Kidney (tissue), 14 donors: ENCODE data around the gene ABHD3. TPM values are rescaled to one million over a fixed set of nuclear protein-coding genes. Genes with fewer than 3 reads are reported as not detected.
A peak's percentile ranks its signal among the peaks of the same experiment; 100 is the strongest.
"Not testable (repeated sequence)": the region's sequence is repeated elsewhere in the genome, so short reads cannot be mapped to it uniquely, and the experiment has no call there.

ENCODE experiments used
- DNase-seq, 5 donors: peaks; one replicate each; pipeline ENCODE4 v3.0.0-alpha.2; 2013 to 2020
- FAIRE-seq: peaks from 2 replicates; lab custom pipeline; 2012; peaks lifted over from hg19 to GRCh38; lab: Jason Lieb, UNC
- H3K27ac ChIP-seq, 2 donors: one replicate each; pipeline ENCODE4 v1.7.0; 2013; ENCODE audit warnings: low read depth in 2 of 2, low read length in 2 of 2, inconsistent platforms in 1 of 2
- H3K27me3 ChIP-seq: one replicate; pipeline ENCODE4 v1.7.1; 2013; ENCODE audit warnings: low read length, inconsistent platforms; ENCODE audit not compliant: control insufficient read depth, insufficient read depth
- H3K36me3 ChIP-seq, 3 donors: one replicate each; pipeline versions ENCODE4 v1.7.0 to v1.7.1; 2013; ENCODE audit warnings: low read length in 3 of 3, control low read depth in 1 of 3, inconsistent platforms in 1 of 3; ENCODE audit not compliant: insufficient read depth in 3 of 3, control insufficient read depth in 2 of 3
- H3K4me1 ChIP-seq, 3 donors: one replicate each; pipeline versions ENCODE4 v1.7.0 to v1.7.1; 2013; ENCODE audit warnings: low read length in 3 of 3, inconsistent platforms in 1 of 3, low read depth in 1 of 3; ENCODE audit not compliant: control insufficient read depth in 2 of 3, insufficient read depth in 2 of 3
- H3K4me3 ChIP-seq, 3 donors: one replicate each; pipeline versions ENCODE4 v1.7.0 to v1.8.1; 2013; ENCODE audit warnings: low read length in 3 of 3, control low read depth in 1 of 3, inconsistent platforms in 1 of 3
- H3K9ac ChIP-seq, 3 donors: one replicate each; pipeline versions ENCODE4 v1.7.0 to v1.7.1; 2013; ENCODE audit warnings: low read length in 3 of 3, control low read depth in 1 of 3, inconsistent platforms in 1 of 3
- H3K9me3 ChIP-seq, 3 donors: one replicate each; pipeline versions ENCODE4 v1.7.0 to v1.7.1; 2013; ENCODE audit warnings: low read length in 3 of 3, control low read depth in 1 of 3, inconsistent platforms in 1 of 3; ENCODE audit not compliant: control insufficient read depth in 2 of 3, insufficient read depth in 1 of 3
- intact Hi-C: fragments of 100-400 bp; cut with DNase I; formaldehyde crosslinking; loops from one replicate; pipeline ENCODE4 v1.11.1; 2022
- polyA plus RNA-seq: library from polyadenylated mRNA; stranded (reverse); fragments of 350-450 nt; fragmentation: Illumina TruSeq; extraction: RNeasy Lipid Tissue Mini Kit (QIAGEN cat#74804); gene quantifications from one replicate; pipeline ENCODE4 v1.2.3, GENCODE V29; 2014; ENCODE audit warnings: low read depth, low replicate concordance; ENCODE audit not compliant: insufficient read depth
- total RNA-seq: library from RNA; stranded (reverse); fragmentation: NEBNext Ultra II Directional; extraction: Animal tissue kit (Norgen Biotek cat#: 25700); gene quantifications from one replicate; pipeline ENCODE4 v1.2.1, GENCODE V29; 2021
- TF ChIP-seq, protein P1 (sequence below): IDR thresholded peaks from 3 replicates; pipeline ENCODE4 v1.5.1; 2012; ENCODE audit warnings: mild to moderate bottlenecking, moderate library complexity, borderline replicate concordance; ENCODE audit not compliant: insufficient read depth; ENCODE audit errors: extremely low read depth
- donor health status: control.
- donor health status: control.
- donor health status: control.
- donor health status: control.
- donor health status: control.
- donor health status: DM: yes; HTN: yes; CAD: no.
- donor health status: Normal renal cell carcinoma (clear cell type).

The ABHD3 gene
- total and polyA plus RNA-seq, 2 donors from 2014 or later, result 13.1 to 18.9 TPM

DNA sequence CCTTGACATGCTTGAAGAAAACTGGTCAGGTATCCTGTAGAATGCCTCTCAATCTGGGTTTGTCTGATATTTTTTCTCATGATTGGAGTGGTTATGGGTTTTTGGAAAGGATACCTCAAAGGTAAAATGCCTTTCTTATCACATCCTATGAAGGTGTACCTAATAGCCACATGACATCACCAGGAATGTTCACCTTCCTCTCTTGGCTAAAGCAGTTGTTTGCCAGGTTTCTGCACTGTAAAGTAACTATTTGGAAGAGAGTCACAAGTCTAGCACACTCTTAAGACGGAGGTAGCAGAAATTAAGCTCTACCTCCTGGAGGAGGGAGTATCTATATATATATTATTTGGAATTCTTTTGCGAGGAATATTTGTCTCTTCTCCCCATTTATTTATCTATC lies 18.1 kb upstream of the ABHD3 start:
- intact Hi-C loops, result no loop called here
- Histone ChIP-seq H3K4me3 (no peak overlapping the region), H3K9me3 (no peaks in the 10 kb centered on the region), H3K27ac (no peak overlapping the region), H3K36me3 (no peaks in the 10 kb centered on the region), H3K27me3 (no peaks in the 10 kb centered on the region), H3K9ac (no peak overlapping the region), H3K4me1 (no peaks in the 10 kb centered on the region)
- DNase-seq (no peak), FAIRE-seq (no peak)
- TF ChIP-seq, protein P1, sequence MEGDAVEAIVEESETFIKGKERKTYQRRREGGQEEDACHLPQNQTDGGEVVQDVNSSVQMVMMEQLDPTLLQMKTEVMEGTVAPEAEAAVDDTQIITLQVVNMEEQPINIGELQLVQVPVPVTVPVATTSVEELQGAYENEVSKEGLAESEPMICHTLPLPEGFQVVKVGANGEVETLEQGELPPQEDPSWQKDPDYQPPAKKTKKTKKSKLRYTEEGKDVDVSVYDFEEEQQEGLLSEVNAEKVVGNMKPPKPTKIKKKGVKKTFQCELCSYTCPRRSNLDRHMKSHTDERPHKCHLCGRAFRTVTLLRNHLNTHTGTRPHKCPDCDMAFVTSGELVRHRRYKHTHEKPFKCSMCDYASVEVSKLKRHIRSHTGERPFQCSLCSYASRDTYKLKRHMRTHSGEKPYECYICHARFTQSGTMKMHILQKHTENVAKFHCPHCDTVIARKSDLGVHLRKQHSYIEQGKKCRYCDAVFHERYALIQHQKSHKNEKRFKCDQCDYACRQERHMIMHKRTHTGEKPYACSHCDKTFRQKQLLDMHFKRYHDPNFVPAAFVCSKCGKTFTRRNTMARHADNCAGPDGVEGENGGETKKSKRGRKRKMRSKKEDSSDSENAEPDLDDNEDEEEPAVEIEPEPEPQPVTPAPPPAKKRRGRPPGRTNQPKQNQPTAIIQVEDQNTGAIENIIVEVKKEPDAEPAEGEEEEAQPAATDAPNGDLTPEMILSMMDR, result no peak

DNA sequence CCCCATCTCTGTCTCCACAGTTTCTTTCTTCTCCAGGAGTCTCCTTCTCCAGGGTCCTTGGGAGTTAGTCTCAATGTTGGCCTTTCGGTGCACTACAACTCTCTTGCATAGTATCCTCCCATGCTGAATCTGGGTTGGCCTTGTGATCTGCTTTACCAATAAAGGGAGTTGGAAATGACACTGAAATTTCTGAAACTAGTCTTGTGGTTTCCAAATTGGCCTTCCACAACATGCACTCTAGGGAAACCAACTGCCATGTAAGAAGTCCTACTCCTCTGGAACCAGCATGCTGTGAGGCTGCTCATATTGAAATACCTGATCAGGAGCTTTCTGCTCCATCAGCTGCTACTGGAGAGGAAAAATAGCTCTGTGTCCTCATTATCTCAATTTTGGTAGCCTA lies 9.9 kb upstream of the ABHD3 start:
- Histone ChIP-seq H3K9me3 (no peaks in the 10 kb centered on the region), H3K4me3 (no peak overlapping the region), H3K4me1 (no peaks in the 10 kb centered on the region), H3K36me3 (no peaks in the 10 kb centered on the region), H3K27me3 (no peaks in the 10 kb centered on the region), H3K9ac (no peak overlapping the region), H3K27ac (no peak overlapping the region)
- DNase-seq, result no peak
- no peak for FAIRE-seq
- intact Hi-C loops, result no loop called here
- TF ChIP-seq, protein P1, result no peak

DNA sequence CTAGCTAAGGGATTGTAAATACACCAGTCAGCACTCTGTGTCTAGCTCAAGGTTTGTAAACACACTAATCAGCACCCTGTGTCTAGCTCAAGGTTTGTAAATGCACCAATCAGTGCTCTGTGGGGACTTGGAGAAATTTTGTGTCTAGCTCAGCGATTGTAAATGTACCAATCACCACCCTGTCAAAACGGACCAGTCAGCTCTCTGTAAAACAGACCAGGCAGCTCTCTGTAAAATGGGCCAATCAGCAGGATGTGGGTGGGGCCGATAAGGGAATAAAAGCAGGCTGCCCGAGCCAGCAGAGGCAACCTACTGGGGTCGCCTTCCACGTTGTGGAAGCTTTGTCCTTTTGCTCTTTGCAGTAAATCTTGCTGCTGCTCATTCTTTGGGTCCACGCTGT lies 2.6 kb upstream of the ABHD3 start:
- DNase-seq, H3K27me3 ChIP-seq: not testable (repeated sequence)

DNA sequence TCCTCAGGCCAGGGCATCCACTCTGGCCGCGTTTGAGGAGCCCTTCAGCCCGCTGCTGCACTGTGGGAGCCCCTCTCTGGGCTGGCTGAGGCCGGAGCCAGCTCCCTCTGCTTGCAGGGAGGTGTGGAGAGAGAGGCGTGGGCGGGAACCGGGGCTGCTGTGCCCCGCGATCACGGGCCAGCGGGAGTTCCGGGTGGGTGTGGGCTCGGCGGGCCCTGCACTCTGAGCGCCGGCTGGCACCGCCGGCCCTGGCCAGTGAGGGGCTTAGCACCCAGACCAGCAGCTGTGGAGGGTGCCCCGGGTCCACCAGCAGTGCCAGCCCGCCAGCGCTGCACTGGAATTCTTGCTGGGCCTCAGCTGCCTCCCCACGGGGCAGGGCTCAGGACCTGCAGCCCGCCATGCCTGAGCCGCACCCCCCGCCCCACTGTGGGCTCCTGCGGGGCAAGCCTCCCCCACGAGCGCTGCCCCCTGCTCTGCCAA lies 1.9 kb upstream of the ABHD3 start:
- FAIRE-seq (no peak), DNase-seq (peak in 2 of 5 donors; percentile 43 to 71)
- no peaks in the 10 kb centered on the region for H3K36me3 ChIP-seq
- H3K4me3 ChIP-seq, result no peak overlapping the region
- no peaks in the 10 kb centered on the region for H3K27me3 ChIP-seq
- TF ChIP-seq, protein P1, result no peak
- H3K9ac ChIP-seq, result no peak overlapping the region
- intact Hi-C loops, result no loop called here
- no peaks in the 10 kb centered on the region for H3K9me3 ChIP-seq
- peaks cover 0 to 9% (median 2%) of the 10 kb centered on the region in 3 donors for H3K4me1 ChIP-seq
- H3K27ac ChIP-seq, result no peak overlapping the region

More for the DNA sequence above, 2.6 kb upstream of the ABHD3 start:
- intact Hi-C loops, H3K4me3 ChIP-seq, H3K9me3 ChIP-seq, FAIRE-seq, H3K36me3 ChIP-seq, H3K9ac ChIP-seq, H3K27ac ChIP-seq, H3K4me1 ChIP-seq: not testable (repeated sequence)
